Measurements from ENCODE around the gene VSIG10.

GRCh38 chr12:118029166-118029565, 74.6 kb downstream of the VSIG10 start:
- TF ChIP-seq EZH2phosphoT487 (conservative IDR thresholded peaks at IDR 0.05; ENCODE audit: low read length), result no peak
- TF ChIP-seq, protein P1, sequence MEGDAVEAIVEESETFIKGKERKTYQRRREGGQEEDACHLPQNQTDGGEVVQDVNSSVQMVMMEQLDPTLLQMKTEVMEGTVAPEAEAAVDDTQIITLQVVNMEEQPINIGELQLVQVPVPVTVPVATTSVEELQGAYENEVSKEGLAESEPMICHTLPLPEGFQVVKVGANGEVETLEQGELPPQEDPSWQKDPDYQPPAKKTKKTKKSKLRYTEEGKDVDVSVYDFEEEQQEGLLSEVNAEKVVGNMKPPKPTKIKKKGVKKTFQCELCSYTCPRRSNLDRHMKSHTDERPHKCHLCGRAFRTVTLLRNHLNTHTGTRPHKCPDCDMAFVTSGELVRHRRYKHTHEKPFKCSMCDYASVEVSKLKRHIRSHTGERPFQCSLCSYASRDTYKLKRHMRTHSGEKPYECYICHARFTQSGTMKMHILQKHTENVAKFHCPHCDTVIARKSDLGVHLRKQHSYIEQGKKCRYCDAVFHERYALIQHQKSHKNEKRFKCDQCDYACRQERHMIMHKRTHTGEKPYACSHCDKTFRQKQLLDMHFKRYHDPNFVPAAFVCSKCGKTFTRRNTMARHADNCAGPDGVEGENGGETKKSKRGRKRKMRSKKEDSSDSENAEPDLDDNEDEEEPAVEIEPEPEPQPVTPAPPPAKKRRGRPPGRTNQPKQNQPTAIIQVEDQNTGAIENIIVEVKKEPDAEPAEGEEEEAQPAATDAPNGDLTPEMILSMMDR (IDR thresholded peaks at IDR 0.05; ENCODE audit: insufficient read depth, low read length, poor library complexity, severe bottlenecking), result no peak
